HG02610 (cell line): ENCODE data around the gene RCOR2.

Experiments
- ATAC-seq: cut with Tn5 transposase; IDR thresholded peaks from one replicate; pipeline ENCODE4 v1.9.1; 2021; ENCODE audit warnings: mild to moderate bottlenecking, moderate library complexity; ENCODE audit not compliant: unreplicated experiment

RCOR2 gene

DNA sequence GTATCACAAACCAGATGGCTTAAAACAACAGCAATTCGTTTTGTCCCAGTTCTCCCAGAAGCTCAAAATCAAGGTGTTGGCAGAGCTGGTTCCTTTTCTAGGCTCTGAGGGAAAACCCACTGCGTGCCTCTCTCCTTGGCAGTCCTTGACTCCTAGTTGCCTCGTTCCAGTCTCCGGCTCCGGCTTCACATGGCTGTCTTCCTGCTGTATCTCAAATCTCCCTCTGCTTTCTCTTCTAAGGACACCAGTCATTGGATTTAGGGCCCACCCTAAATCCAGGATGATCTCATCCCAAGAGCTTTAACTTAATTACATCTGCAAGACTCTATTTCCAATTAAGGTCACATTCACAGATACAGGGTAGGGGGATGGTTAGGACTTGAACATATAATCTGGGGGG lies 12.7 kb upstream of the RCOR2 start:
- no peak for ATAC-seq

DNA sequence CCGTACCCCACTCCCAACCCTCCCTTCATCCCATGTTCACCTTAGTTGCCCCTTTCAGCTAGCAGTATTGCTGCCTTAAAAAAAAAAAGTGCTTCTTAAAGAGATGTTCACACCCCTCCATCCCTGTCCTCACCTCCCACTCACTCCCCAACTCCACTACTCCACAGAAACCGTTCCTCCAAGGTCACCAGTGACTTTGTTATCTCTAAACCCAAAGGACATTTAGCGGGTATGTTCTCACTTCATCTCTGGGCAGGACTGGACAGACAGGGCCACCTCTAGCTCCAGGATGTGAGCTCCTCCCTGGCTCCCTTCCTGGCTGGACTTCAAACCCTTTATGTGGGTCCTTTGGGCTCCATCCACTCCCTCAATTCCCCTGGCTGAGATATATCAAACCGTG lies 6.4 kb upstream of the RCOR2 start:
- no peak for ATAC-seq

DNA sequence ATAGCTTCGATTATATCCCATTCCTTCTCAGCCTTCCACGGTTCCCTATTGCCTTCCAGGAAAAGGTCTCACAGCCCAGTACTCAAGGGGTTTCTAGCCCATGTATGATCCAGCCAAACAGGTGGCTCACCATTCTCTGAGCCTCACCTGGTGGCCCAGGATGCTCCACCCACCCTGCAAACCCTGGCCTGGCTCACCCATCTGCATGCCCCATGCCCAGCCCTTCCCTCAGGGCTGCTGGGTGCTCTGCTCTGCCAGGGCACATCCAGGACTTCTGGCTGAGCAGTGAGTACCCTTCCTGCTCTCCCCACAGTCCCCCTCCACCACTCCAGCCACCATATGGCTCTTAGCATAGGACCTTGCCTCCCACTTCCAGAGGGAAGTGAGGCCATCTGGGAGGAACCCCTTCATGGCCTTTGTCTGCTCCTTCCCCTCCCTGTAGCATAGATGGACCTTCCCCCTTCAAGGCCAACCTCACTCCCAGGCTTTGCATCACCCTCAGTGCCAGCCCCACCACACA lies 5.8 kb upstream of the RCOR2 start:
- no peak for ATAC-seq

DNA sequence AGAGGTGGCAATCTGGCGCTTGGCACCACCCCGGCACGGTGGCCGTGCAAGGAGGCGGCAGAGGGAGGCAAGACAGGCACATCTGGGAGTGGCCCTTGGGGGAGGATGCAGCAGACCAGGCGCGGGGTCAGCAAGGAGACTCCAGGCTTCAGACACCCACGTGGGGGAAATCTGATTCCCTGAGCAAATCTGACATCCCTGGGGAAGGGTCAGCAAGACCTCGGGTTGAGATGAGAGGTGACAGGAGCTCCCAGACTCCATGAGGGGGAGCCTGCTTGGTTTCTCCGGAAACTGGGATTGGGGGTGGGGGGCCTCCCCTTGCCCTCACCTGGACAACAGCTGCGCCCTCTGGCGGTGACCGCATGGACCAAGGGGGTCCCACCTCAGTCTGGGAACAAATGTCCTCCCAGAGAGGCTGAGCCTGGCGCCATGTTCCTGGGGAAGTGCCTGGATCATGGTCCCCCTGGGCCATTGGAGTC lies 4.0 kb upstream of the RCOR2 start:
- no peak for ATAC-seq

DNA sequence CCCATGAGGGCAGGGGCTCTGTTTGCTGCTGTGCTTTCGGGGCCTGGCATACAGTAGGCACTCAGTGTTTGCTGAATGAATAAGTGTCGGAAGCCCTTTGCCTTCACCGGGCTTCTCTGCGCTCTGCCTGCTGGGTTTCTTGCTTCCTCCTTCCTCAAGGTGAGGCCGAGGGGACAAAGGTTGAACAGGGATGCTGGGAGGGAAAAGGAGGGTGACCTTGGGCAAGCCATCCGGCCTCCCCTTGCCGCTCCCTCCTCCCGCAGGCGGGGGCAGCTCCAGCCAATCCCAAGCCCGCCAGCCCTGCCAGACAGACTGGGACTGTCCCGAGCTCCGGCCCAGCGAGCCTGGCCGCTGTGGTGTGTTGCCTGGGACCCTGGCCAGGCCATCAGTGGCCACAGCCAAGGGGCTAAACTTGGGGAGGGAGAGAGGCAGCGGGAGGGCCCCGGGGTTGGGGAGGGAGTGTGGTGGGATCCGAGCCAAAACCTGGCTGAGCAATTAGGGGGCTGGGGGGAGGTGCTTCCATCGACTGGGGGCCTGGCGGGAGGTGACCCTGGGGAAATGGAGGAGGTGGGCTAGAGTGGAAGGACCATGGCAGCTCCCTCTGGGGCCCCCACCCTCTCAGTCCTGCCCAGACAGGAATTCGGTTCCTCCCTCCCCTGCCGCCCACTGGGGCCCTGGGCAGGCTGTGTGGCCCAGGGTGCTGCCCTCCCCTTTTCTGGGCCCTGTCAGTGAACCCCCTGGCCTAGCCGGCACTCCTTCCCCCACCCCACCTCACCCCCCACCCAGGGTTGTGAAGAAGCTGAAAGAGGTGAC lies 3.4 kb upstream of the RCOR2 start:
- no peak for ATAC-seq

DNA sequence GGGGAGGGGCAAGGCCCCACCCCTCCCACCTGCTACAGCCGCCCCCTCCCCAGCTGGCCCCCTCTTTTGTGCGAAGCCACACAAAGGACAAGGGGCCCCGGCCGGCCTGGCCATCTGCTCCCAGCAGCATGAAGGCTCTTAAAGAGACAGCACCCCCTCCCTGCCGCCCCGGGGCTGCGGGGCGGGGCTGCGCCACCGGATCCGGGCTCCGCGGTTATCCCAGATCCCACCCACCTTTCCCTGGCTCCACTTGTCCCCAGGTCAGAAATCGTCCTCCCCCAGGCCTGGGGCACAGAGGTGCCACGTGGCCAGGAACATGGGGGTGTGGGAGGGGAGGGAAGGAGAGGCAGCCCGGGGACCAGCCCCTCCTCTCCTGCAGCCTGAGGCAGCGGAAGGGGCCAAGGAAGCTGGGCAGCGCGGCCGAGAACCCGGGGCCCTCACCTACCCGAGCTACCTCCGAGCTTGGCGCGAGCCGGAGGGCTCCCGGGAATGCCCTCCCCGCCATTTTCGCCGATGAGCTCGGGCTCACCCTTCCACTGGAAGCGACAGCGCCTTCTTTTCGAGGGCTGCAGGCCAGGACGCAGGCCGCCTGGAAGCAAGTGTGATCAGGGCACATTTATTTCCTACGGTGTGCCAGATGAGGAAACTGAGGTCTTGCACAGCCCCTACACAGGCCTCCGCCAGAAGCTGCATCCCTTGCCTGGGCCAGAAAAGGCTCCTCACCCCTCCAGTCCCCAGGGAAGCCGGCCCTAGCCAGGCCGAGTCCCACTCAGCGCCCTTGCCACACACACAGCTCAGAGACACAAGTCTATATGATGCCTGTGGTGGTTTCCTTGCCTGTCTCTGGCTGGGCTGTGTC lies 2.5 kb upstream of the RCOR2 start:
- ATAC-seq: no peak

DNA sequence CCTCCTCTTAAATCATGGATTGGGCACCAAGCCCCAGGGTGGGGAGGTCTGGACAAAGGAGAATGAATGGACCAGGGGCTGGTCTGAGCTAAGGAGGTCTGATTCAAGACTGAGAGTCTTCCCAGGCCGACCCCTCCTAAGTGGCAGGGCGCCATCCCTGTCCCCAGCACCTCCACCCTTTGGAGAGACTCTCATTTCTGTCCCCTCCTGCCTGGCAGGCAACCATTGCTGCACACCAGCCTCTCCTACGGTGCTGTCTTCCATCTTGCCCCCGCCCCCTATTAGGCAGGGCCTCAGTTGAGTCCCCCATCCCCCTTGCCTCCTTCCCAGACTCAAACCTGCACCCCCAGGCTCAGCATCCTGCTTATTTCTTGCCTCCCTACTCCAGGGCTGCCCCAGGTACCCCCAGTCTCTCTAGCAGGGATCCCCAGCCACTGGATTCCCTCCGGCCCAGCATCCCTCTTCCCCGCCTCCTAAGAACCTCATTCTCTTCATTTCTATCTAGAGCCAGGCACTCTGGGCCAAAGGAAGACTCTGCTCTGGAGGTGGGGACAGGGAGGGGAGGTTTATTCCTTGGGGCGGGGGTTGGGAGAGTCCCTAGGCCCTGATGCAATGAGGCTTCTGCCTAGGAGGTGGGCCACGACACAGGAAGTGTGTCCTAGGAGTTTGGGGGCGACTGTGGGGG lies 1.7 kb upstream of the RCOR2 start:
- no peak for ATAC-seq

DNA sequence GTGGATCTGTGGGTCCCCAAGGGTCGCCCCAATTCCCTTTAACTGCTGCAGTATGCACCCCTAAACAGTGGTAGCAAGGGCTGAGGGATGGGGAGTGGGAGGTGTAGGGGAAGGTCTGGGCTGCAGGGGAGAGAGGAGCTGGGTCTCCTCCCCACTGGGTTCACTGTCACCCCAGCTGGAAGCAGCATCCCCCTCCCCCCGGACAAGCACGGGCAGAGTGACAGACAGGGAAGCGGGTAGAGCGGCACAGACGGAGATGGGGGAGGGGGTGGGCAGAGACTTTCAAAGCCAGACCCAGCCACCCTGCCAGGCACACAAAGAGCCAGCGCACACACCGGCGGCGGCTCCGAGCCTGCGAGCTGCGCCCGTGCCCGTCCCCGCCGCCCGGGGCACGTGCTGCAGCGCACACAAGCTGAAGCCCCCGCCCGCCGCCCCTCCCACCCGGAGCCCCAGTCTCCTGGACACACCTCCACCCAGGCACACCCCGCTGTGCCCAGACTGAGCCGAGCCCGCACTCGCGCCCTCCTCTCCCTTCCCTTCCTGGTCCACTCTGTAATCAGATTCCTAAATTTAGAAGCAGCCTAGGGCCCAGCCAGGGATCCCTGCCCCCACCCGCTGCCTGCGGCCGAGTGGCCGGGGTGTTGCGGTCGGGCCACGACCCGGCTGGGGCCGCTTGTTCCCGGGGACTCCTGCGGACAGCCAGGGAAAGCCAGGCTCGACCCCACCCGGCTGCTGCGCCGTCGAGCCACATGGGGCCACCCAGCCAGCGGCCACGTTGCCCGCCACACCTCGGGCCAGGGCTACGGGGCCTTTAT lies 935 bp upstream of the RCOR2 start:
- no peak for ATAC-seq

DNA sequence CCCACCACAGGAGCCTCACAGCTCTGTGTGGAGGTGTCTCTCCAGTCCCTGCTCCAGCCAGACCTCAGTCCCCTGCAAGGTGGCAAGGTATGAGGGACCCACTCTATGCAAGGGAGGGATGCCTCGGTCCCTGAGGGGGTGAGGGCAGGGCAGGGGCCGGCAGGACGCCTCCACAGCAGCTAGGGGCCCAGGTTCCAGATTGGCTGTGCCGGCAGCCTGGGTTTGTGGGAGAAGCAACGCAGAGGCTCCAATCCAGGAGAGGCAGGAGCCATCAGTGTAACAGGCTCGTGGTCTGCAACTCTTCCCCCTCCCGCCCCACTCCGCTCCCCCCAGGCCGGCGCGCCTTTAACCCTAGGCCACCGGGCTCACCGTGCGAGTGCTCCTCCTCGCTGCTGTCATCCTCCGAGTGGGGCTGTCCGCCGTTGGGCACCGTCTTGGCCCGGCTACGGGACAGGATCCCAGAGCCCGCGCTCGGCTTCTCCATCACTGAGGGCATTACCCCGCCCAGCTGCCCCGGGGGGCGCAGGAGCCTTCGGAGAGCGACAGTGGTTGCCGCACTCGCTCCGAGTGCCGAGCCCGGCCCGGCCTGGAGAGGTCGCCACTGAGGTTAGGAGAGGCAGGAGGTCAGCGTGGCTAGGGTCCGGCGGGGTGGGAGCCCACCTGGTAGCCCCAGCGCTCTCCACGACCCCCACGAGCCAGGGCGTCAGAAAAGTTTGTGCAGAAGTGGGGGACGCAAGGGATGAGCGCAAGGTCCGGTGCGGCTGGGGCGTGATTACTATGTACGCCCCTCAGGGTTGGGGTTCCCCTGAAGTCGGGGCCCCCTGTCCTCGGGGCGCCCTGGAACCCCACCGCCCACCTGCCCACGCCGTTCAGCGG lies 765 bp downstream of the RCOR2 start:
- no peak for ATAC-seq

DNA sequence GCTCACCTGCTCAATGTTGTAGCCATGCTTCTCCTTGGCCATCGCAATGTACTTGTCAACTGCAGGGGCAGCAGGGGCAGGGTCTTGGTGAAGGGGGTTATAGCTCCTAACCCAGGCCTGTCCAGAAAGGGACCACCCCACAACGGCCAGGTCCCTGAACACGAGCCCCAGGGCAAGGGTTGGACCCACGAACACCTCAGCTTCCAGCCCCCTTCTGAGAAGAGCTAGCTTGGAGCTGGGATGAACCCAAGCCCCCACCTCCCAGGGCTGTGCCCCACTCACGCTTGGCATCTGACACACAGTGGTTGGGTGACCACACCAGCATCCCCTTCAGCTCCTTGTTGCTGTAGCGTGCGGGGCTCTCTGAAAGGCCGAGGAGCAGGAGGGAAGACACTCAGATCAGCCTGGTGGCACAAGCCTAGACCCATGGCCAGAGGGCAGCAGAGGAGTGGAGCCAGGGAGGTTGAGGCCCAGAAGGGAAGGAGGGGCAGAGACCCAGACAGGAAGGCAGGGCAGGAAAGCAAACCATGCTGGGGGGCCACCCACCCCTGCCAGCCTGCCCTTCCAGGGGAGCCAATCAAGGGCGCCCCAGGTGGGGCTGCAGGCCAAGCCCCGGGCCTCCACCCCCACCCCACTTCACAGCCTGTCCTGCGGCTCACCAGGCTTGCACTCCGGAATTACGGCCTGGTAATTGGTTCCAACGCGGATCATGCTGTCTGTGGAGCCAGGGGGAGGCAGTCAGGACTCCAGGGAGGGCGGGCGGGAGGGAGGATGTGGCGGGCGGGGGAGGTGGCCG lies 1.9 kb downstream of the RCOR2 start:
- ATAC-seq: no peak

DNA sequence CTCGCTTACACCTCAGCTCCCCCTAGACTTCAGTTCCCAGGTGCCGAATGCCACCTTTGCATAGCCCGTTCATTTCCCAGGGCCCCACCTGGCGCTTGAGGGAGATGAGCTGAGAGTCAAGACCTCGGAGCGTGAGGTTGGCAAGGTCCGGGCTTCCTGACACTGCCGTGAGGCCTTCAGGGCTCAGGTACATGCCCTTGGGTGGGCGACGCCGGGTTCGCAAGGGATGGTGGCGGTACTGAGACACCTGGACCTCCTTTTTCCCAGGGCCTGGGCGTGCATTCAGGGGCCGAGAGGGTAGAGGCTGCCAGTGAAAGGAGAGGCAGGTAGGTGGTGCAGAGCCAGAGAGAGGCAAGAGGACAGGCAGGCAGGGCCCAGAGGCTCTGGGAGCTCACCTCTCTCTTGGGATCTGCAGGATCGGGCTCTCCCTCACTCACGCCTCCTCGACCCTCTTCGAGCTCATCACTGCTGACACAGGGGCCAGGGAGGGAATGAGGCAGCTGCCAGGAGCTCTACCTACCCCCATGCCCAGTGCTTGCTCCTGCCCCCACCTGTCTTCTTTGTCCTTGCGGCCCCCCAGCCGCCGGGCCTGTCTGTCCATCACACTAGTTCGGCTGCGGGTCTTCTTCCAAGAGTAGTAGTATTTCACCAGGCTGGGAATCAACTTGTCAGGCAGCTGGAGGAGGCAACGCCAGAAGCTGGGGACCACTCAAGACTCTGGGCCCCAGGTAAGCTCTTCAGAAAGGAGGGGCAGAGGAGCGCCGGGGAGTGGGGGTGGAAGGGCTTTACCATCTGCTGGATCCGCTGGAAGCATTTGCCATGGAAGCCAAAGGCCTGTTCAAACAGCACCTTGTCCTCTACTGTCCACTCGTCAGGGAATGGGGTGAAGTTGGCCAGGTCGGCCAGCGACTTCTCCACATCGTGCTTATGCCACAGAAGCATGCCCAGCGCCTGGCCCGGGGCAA lies 2.8 kb downstream of the RCOR2 start:
- no peak for ATAC-seq

DNA sequence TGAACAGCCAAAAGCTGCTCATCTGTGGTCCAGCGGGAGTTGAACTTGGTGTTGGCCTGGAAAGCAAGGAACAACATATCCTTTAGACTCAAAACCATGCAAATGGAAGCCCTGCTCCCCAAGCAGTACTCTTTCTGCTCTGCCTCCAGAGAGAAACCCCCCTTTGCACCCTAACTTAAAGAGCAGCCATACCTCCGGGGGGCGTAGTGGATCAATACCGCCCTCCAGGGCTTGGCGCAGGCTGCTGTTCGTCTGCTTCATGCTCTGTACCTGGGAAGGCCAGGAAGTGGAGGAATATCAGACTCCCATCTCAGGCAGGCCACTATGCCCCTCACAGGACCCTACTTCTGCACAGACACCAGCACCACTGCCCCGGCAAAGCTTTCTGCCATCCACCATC lies 4.3 kb downstream of the RCOR2 start:
- ATAC-seq: no peak

DNA sequence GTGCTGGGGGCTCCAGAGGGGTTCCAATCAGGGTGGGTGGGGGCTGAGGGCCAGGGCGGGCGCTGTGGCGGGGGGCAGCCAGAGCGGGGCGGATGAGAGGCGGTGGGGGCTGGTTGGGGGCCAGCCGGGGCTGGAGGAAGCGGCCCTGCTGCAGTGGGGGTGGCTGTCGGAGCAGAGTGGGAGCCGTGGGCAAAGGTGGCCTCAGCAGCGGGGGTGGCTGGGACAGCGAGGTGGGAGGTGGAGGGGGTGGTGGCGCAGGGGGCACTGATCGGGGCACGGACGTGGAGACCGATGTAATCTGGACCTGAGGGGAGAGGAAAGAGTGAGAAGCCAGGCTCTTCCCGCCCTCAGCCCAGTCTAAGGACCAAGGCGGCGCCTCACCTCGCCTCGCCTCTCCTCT lies 5.1 kb downstream of the RCOR2 start:
- no peak for ATAC-seq

DNA sequence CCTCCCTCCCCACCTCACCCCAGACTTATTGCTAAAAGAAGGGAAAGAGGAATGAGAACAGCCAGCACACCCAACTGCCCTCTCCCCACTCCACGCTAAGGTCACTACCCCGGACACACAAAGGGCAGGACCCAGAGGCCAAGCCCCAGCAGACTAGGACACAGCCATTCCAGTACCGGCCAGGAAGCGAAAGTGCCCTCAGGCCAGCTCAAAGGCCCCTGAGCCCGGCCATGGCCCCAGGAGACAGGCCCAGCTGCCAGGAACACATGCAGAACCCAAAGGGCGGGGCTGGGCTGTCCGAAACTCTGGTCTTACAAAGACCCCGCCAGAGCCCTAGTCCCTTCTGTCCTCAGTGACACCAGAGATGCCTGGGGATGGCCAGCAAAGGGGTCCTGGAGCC lies 5.5 kb downstream of the RCOR2 start:
- no peak for ATAC-seq

DNA sequence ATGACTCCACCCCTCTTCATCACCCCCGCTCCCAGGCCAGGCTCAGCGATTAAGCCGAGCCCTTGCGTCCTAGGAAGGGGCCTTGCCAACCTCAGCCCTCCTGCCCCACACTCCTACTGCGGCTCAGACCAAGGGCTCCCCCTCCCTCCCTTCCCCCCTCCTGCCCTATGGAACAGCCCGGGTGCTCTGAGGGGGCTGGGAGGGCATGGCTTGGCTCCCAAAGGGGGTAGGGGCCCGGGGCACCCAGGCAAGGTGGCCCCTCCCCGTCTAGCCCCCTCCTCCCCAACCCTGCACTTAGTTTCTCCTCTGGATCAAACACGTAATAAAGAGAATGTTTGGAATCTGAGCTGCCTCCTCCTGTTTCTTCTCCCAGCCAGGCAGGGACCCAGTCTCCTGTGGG lies 6.3 kb downstream of the RCOR2 start:
- no peak for ATAC-seq

DNA sequence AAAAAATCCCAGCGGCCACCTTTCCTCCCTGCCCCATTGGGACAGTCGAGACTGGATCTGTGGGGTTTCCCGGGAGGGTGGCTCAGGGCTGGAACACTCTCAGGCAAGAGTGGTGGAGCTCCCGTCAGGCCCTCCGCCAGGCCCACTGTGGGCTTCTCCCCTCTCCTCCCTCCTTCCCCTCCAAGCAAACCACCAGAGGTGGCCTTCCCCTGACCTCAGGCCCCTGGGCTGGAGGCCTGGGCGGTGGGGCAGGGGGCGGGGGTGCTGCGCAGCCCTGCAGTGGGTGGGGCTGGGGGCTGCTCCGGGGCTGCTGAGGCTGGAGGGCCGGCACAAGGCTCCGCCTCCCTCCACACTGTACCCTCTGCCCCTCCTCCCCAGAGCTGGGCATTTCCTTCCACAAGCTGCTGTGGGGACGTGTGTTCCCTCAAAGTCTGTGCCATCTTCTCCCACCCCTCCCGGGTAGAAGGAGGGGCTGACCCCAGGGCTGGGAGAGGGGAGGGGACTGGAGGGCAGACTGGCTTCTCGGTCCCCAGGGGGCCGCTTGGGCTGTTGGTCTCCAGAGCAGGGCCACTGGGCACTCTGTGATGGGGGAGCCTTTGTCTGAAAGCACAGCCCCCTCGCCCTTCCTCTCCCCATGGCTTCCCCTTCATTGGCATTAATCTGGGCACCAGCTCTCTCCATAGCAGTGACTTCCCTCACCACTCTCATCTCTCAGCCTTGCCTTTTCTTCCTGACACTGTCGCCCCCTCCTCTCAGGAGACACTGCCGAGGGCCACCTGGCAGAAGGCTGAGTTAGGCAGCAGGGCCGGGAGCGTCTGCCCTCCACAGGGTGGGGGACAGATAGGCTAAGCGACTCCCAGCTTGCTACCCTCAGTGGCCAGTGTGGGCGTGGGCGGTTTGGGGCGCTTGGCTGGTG lies 7.1 kb downstream of the RCOR2 start:
- ATAC-seq: no peak
